Prostate gland (tissue), 2 donors: ENCODE data around the gene GRIN2A. TPM values are rescaled to one million over a fixed set of nuclear protein-coding genes. Genes with fewer than 3 reads are reported as not detected.

Experiments
- DNase-seq: peaks from one replicate; pipeline ENCODE4 v3.0.0-alpha.2; 2019; ENCODE audit warnings: low spot score
- H3K27ac ChIP-seq, 2 donors: fragments of 200-600 bp; sonication (generic); 2 replicates each; pipeline ENCODE4 v1.5.1; 2017 to 2019
- H3K27me3 ChIP-seq: fragments of 200-600 bp; sonication (generic); replicated peaks from 2 replicates; pipeline ENCODE4 v1.5.1; 2019; ENCODE audit not compliant: insufficient read depth
- H3K36me3 ChIP-seq, 2 donors: fragments of 200-600 bp; sonication (generic); 1 replicate in 1 of 2; 2 replicates in 1 of 2; pipeline versions ENCODE4 v1.5.1 to v1.8.1; 2017 to 2019
- H3K4me1 ChIP-seq: fragments of 200-600 bp; sonication (generic); replicated peaks from 2 replicates; pipeline ENCODE4 v1.5.1; 2019
- H3K4me3 ChIP-seq, 2 donors: fragments of 200-600 bp; sonication (generic); 2 replicates each; pipeline ENCODE4 v1.5.1; 2017 to 2019
- H3K9me3 ChIP-seq: fragments of 200-600 bp; sonication (generic); 2 replicates; pipeline ENCODE4 v1.5.1; 2017
- POLR2A ChIP-seq: fragments of 450-650 bp; IDR thresholded peaks from one replicate; pipeline ENCODE4 v1.6.1; 2016; ENCODE audit warnings: antibody characterized with exemption, mild to moderate bottlenecking
- POLR2AphosphoS5 ChIP-seq: sonication (generic); formaldehyde crosslinking; IDR thresholded peaks from one replicate; pipeline ENCODE4 v1.6.1; 2017; ENCODE audit warnings: antibody characterized with exemption
- WGBS: methylation state at CpG from one replicate; pipeline ENCODE4 v1.1.5; 2018; 5-methylcytosine and 5-hydroxymethylcytosine counted together
- intact Hi-C: fragments of 100-400 bp; cut with DNase I; formaldehyde crosslinking; loops from one replicate; pipeline ENCODE4 v1.14.2; 2022
- small RNA-seq, 2 donors: library from RNA; depleted of rRNA; stranded (forward); fragments of <200 nt; gene quantifications; one replicate each; pipeline ENCODE3, GENCODE V24; 2016
- total RNA-seq, 2 donors: library from RNA; depleted of rRNA; stranded (reverse); fragments of >200 nt; gene quantifications; one replicate each; pipeline ENCODE4 v1.1.0, GENCODE V29; 2016
- TF ChIP-seq, protein P1 (sequence below), 4 experiments: fragments of 200-600 bp in 2 of 4; fragments of 450-650 bp in 2 of 4; sonication (generic) in 2 of 4; IDR thresholded peaks; 1 replicate in 3 of 4; 2 replicates in 1 of 4; pipeline ENCODE4 v1.5.1; 2016 to 2019; ENCODE audit warnings: antibody characterized with exemption in 4 of 4, mild to moderate bottlenecking in 2 of 4, moderate library complexity in 2 of 4

Gene GRIN2A
- total RNA-seq, 2 donors from 2014 or later: 0.23 to 11.4 TPM

- intact Hi-C loops: no loop called here
- no peaks in the 10 kb centered on the region for H3K4me1 ChIP-seq
- no peak for TF ChIP-seq POLR2AphosphoS5
- H3K36me3 ChIP-seq: no peaks in the 10 kb centered on the region
- H3K4me3 ChIP-seq: no peak overlapping the region
- 22% methylated on average over 1 of the region's 1 CpG for WGBS
- H3K27me3 ChIP-seq: no peaks in the 10 kb centered on the region
- H3K9me3 ChIP-seq: no peaks in the 10 kb centered on the region
- DNase-seq: no peak
- H3K27ac ChIP-seq: no peak overlapping the region
Observed at GRCh38 chr16:9713156-9713555, 469.1 kb downstream of the GRIN2A start.

- 61% methylated on average over 5 of the region's 5 CpGs for WGBS
- TF ChIP-seq POLR2A: no peak
- TF ChIP-seq POLR2AphosphoS5: no peak
- no peak for DNase-seq
Observed at GRCh38 chr16:9708972-9709620, 473.1 kb downstream of the GRIN2A start.

DNA sequence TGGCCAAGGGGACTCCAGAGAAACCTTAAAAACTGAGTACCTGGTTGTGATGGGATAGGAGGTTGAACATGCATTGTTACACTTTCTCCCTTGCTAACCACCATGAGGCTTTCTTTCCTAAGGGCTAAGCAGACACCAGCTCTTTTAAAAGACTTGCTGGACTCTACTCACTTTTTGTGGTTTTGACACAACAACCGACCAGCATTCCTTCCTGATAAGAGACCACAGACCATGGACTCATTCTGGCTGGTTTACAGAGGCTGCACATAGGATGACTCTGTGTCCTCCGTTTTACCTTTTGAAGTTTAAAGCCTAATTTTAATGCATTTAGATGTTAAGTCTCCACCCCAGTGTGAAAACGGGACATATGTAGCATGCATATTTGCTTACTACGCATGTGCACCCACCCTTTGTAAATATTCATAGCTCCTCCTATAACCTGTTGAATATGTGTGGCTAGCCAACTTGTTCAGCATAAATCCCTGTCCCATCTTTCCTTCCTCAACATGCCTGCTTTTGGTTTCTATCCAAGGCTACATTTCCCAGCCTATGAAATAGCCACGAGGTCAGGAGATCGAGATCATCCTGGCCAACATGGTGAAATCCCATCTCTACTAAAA lies 475.9 kb downstream of the GRIN2A start:
- WGBS: 69% methylated on average over 6 of the region's 6 CpGs
- Histone ChIP-seq H3K36me3 (no peaks in the 10 kb centered on the region), H3K27me3 (no peaks in the 10 kb centered on the region), H3K27ac (no peak overlapping the region), H3K4me1 (no peaks in the 10 kb centered on the region), H3K9me3 (no peaks in the 10 kb centered on the region), H3K4me3 (no peak overlapping the region)
- intact Hi-C loops: no loop called here
- TF ChIP-seq, protein P1, sequence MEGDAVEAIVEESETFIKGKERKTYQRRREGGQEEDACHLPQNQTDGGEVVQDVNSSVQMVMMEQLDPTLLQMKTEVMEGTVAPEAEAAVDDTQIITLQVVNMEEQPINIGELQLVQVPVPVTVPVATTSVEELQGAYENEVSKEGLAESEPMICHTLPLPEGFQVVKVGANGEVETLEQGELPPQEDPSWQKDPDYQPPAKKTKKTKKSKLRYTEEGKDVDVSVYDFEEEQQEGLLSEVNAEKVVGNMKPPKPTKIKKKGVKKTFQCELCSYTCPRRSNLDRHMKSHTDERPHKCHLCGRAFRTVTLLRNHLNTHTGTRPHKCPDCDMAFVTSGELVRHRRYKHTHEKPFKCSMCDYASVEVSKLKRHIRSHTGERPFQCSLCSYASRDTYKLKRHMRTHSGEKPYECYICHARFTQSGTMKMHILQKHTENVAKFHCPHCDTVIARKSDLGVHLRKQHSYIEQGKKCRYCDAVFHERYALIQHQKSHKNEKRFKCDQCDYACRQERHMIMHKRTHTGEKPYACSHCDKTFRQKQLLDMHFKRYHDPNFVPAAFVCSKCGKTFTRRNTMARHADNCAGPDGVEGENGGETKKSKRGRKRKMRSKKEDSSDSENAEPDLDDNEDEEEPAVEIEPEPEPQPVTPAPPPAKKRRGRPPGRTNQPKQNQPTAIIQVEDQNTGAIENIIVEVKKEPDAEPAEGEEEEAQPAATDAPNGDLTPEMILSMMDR (IDR thresholded peaks at IDR 0.05): no peak
- TF ChIP-seq POLR2A (no peak), POLR2AphosphoS5 (no peak)
- no peak for DNase-seq

More at GRCh38 chr16:9708972-9709620, 473.1 kb downstream of the GRIN2A start:
- intact Hi-C loops: no loop called here
- no peaks in the 10 kb centered on the region for H3K27me3 ChIP-seq
- H3K27ac ChIP-seq: no peak overlapping the region
- H3K4me3 ChIP-seq: no peak overlapping the region
- H3K9me3 ChIP-seq: no peaks in the 10 kb centered on the region
- no peaks in the 10 kb centered on the region for H3K36me3 ChIP-seq
- H3K4me1 ChIP-seq: no peaks in the 10 kb centered on the region

GRCh38 chr16:9703731-9704130 lies 478.5 kb downstream of the GRIN2A start:
- Histone ChIP-seq H3K9me3 (no peaks in the 10 kb centered on the region), H3K27me3 (no peaks in the 10 kb centered on the region), H3K27ac (no peak overlapping the region), H3K4me3 (no peak overlapping the region), H3K36me3 (no peaks in the 10 kb centered on the region), H3K4me1 (no peaks in the 10 kb centered on the region)
- no peak for DNase-seq
- intact Hi-C loops: no loop called here
- WGBS: 83% methylated on average over 1 of the region's 1 CpG
- TF ChIP-seq, protein P1 (IDR thresholded peaks at IDR 0.05): no peak
- TF ChIP-seq POLR2A (no peak), POLR2AphosphoS5 (no peak)

Small RNA genes lying within 50 kb of the gene (small RNA-seq; reads per million reads assigned to genes)
- 0 reads per million in 2 donors for gene RN7SL493P

Other genes starting within 250 kb of the GRIN2A start
- gene ATF7IP2, start 203.6 kb upstream of the GRIN2A start, total RNA-seq: 10 to 100 TPM in 1 of 2 donors, 1 to 10 TPM in 1; 1.2 to 94.3 TPM